Endothelial cell of umbilical vein (primary cell): ENCODE results near the gene CTNNB1. TPM values are rescaled to one million over a fixed set of nuclear protein-coding genes. Genes with fewer than 3 reads are reported as not detected.

ENCODE experiments used
- BruUV-seq: library from RNA; stranded (reverse); fragments of 400-500 nt; replicated peaks from 2 replicates; lab custom pipeline; 2021; lab: Mats Ljungman, UMichigan
- CTCF ChIA-PET: fragments of 300-600, 350-600 bp; sonication (Branson Sonifier 250); formaldehyde crosslinking; loops from one replicate; lab custom pipeline; 2021; ENCODE audit warnings: antibody characterized with exemption, inconsistent platforms; lab: Charles Lee
- POLR2A ChIA-PET: fragments of 300-600, 350-600 bp; sonication (Branson Sonifier 250); formaldehyde crosslinking; loops from one replicate; lab custom pipeline; 2021; ENCODE audit warnings: antibody characterized with exemption, inconsistent platforms; lab: Charles Lee
- DNase-seq: peaks from one replicate; pipeline ENCODE4 v3.0.0-alpha.2; 2011; ENCODE audit warnings: low read depth, low spot score
- FAIRE-seq: peaks from 2 replicates; lab custom pipeline; 2011; peaks lifted over from hg19 to GRCh38; lab: Jason Lieb, UNC
- H2AFZ ChIP-seq: 2 replicates; pipeline ENCODE4 v1.6.0; 2012; ENCODE audit warnings: low read depth, low read length, control low read depth, inconsistent platforms
- H3K27ac ChIP-seq: 2 replicates; pipeline ENCODE4 v1.5.1; 2011; ENCODE audit warnings: low read depth, mild to moderate bottlenecking, control low read depth, low read length, moderate library complexity; ENCODE audit not compliant: insufficient read depth
- H3K27me3 ChIP-seq, 2 experiments: 2 replicates each; pipeline versions ENCODE4 v1.6.0 to v1.6.1; 2011; ENCODE audit warnings: low read length in 2 of 2, mixed read lengths in 1 of 2; ENCODE audit not compliant: control insufficient read depth in 2 of 2, insufficient read depth in 2 of 2
- H3K36me3 ChIP-seq, 2 experiments: 2 replicates in 1 of 2; 3 replicates in 1 of 2; pipeline ENCODE4 v1.5.1; 2011; ENCODE audit warnings: low read length in 2 of 2, mild to moderate bottlenecking in 1 of 2, moderate library complexity in 1 of 2; ENCODE audit not compliant: control insufficient read depth in 2 of 2, insufficient read depth in 2 of 2; ENCODE audit errors: extremely low read depth in 1 of 2
- H3K4me1 ChIP-seq: 3 replicates; pipeline ENCODE4 v1.5.1; 2011; ENCODE audit warnings: mild to moderate bottlenecking, low read length; ENCODE audit not compliant: control insufficient read depth, insufficient read depth; ENCODE audit errors: extremely low read depth
- H3K4me2 ChIP-seq: 2 replicates; pipeline ENCODE4 v1.6.1; 2011; ENCODE audit warnings: low read length, control low read depth, mixed read lengths; ENCODE audit not compliant: insufficient read depth
- H3K4me3 ChIP-seq, 3 experiments: fragments of 200-600 bp in 1 of 3; sonication (generic), shearing (Covaris generic) in 1 of 3; replicated peaks in 1 of 3; 2 replicates each; pipeline ENCODE4 v1.5.1; 2011 to 2016; ENCODE audit warnings: control low read depth in 3 of 3, low read length in 3 of 3, mild to moderate bottlenecking in 2 of 3, inconsistent platforms in 1 of 3, low read depth in 1 of 3, moderate library complexity in 1 of 3; ENCODE audit not compliant: insufficient read depth in 1 of 3
- H3K79me2 ChIP-seq: 2 replicates; pipeline ENCODE4 v1.6.0; 2012; ENCODE audit warnings: low read length, inconsistent platforms; ENCODE audit not compliant: control insufficient read depth, insufficient read depth
- H3K9ac ChIP-seq: replicated peaks from 2 replicates; pipeline ENCODE3; 2011; ENCODE audit warnings: low read length, control low read depth; ENCODE audit not compliant: insufficient read depth; ENCODE audit errors: extremely low read depth
- H3K9me1 ChIP-seq: replicated peaks from 3 replicates; pipeline ENCODE4 v1.6.0; 2011; ENCODE audit warnings: mild to moderate bottlenecking, low read length; ENCODE audit not compliant: control insufficient read depth, insufficient read depth; ENCODE audit errors: extremely low read depth
- H3K9me3 ChIP-seq: replicated peaks from 2 replicates; pipeline ENCODE4 v1.5.1; 2012; ENCODE audit warnings: low read length, inconsistent platforms; ENCODE audit not compliant: control insufficient read depth, insufficient read depth
- H4K20me1 ChIP-seq: replicated peaks from 2 replicates; pipeline ENCODE3; 2011; ENCODE audit warnings: mild to moderate bottlenecking, low read length; ENCODE audit not compliant: control insufficient read depth, insufficient read depth; ENCODE audit errors: extremely low read depth
- EZH2 ChIP-seq: IDR thresholded peaks from 2 replicates; pipeline ENCODE4 v1.6.1; 2012; ENCODE audit warnings: borderline replicate concordance, low read depth, mild to moderate bottlenecking, moderate library complexity, low read length, inconsistent platforms; ENCODE audit not compliant: severe bottlenecking
- FOS ChIP-seq: IDR thresholded peaks from 2 replicates; pipeline ENCODE4 v1.6.1; 2011; ENCODE audit warnings: mild to moderate bottlenecking, low read length, moderate library complexity, borderline replicate concordance; ENCODE audit not compliant: insufficient read depth
- GATA2 ChIP-seq: IDR thresholded peaks from 2 replicates; pipeline ENCODE4 v1.7.0; 2011; ENCODE audit warnings: low read depth, mild to moderate bottlenecking, moderate library complexity, mixed read lengths, low read length; ENCODE audit not compliant: insufficient read length, insufficient read depth
- JUN ChIP-seq: IDR thresholded peaks from 2 replicates; pipeline ENCODE4 v1.6.1; 2011; ENCODE audit warnings: borderline replicate concordance, low read depth; ENCODE audit not compliant: insufficient read length, insufficient read depth
- MYC ChIP-seq: IDR thresholded peaks from one replicate; pipeline ENCODE4 v1.6.1; 2011; ENCODE audit warnings: mild to moderate bottlenecking, low read depth, low read length
- POLR2A ChIP-seq: IDR thresholded peaks from 2 replicates; pipeline ENCODE4 v1.6.1; 2012; ENCODE audit warnings: low read depth, mild to moderate bottlenecking, control low read depth, low read length
- POLR2AphosphoS5 ChIP-seq: IDR thresholded peaks from 2 replicates; pipeline ENCODE4 v1.6.1; 2012; ENCODE audit warnings: low read depth, mild to moderate bottlenecking, control low read depth, low read length, moderate library complexity; ENCODE audit not compliant: insufficient read depth
- dilution Hi-C: fragments of 300-500 bp; cut with MboI; formaldehyde crosslinking; loops from one replicate; pipeline ENCODE4 v1.15.0; 2019; ENCODE audit warnings: low sequenced_read_pairs; ENCODE audit not compliant: extremely low pct_ligation_motif_present
- intact Hi-C: fragments of 100-400 bp; cut with micrococcal nuclease; formaldehyde crosslinking; loops from one replicate; pipeline ENCODE4 v1.10.0; 2022
- polyA plus RNA-seq, 4 experiments: library from polyadenylated mRNA; depleted of rRNA in 3 of 4; stranded (reverse) in 3 of 4; unstranded in 1 of 4; fragments of >200 nt; gene quantifications; 2 replicates each; pipeline versions ENCODE4 v1.2.1 to v1.2.3, GENCODE V29; 2011 to 2012; ENCODE audit warnings: missing spikeins in 1 of 4
- total RNA-seq: library from RNA; stranded (reverse); gene quantifications from 2 replicates; pipeline ENCODE4 v1.2.3, GENCODE V29; 2021
- TF ChIP-seq, protein P1 (sequence below): IDR thresholded peaks from 2 replicates; pipeline ENCODE4 v1.6.1; 2011; ENCODE audit not compliant: insufficient read depth, insufficient read length
- TF ChIP-seq, protein P2 (sequence below), 2 donors: IDR thresholded peaks; 1 replicate in 1 of 2; 2 replicates in 1 of 2; pipeline ENCODE4 v1.5.1; 2011; ENCODE audit warnings: low read length in 2 of 2, mild to moderate bottlenecking in 2 of 2, moderate library complexity in 2 of 2, control low read depth in 1 of 2, inconsistent platforms in 1 of 2, low read depth in 1 of 2; ENCODE audit not compliant: insufficient read depth in 1 of 2; ENCODE audit errors: extremely low read depth in 1 of 2

Gene CTNNB1
- total and polyA plus RNA-seq, 2 donors (not counting 3 experiments of a cell fraction or from before 2014, with no cell fraction given) = 513 to 906 TPM

DNA sequence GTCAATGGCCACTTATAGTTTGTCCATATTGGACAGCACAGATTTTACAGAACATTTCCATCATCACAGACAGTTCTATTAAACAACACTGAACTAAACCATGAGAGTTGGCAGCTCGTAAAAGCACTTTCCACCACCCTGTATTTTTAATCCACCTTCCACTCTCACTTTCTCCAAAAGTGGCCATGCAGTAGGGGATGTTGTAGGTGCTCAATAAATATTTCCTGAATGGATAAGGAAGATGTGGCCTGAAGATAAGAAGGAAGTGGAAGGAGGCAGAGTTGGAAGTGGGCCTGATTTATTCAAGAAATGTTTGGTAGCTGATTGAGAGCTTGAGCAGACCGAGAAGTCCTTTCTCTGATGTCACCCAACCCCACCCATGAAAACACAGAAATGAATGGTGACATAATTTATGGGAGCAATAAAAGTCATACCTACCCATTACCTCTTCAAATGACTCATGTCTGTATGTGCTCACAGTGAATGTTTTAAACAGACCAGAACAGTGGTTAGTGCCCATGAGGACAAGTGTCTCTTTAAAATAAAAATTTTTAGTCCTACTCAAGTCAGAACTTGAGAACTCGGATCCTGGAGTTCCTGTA lies 39.6 kb upstream of the CTNNB1 start:
- H3K4me3 ChIP-seq = no peak overlapping the region
- H3K27ac ChIP-seq = no peak overlapping the region
- ChIA-PET POLR2A (no interaction called here), CTCF (no interaction called here)
- H3K79me2 ChIP-seq = no peaks in the 10 kb centered on the region
- H2AFZ ChIP-seq = no peak overlapping the region
- no peaks in the 10 kb centered on the region for H3K9me1 ChIP-seq
- dilution Hi-C loops = no loop called here
- H3K36me3 ChIP-seq = no peaks in the 10 kb centered on the region
- intact Hi-C loops = loop anchor here (2.0 to 5.0 kb wide), 2 partner anchors 38 to 189 kb away; partner anchors contain the start of gene CTNNB1
- no peaks in the 10 kb centered on the region for H3K9me3 ChIP-seq
- FAIRE-seq (no peak), DNase-seq (no peak)
- H3K27me3 ChIP-seq = no peaks in the 10 kb centered on the region
- H3K9ac ChIP-seq = no peak overlapping the region
- peaks cover 5% of the 10 kb centered on the region for H3K4me1 ChIP-seq
- BruUV-seq = no TSS peak
- H4K20me1 ChIP-seq = no peaks in the 10 kb centered on the region
- TF ChIP-seq POLR2AphosphoS5 (no peak), EZH2 (no peak), GATA2 (no peak), FOS (no peak), JUN (no peak)
- H3K4me2 ChIP-seq = no peak overlapping the region

DNA sequence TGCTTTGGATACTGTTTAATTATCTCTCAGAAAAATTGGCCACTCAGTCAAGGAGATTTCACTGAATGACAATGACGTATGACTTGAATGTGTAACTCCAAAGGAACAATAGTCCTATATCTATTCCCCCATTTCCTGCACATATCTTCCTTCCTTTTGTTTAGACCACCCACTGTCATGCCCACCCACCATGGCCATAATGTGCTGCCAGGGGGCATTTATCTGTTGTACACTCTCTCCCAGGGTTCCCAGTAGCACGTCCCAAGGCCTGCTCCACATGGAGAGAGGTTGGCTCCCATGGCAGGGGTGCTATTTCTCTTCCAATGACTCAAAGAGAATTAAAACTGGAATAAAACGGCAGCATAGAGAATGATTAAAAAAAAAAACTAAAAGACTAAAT lies 36.8 kb upstream of the CTNNB1 start:
- no peak for DNase-seq

More for the DNA sequence above, 36.8 kb upstream of the CTNNB1 start:
- dilution Hi-C loops (no loop called here), intact Hi-C loops (no loop called here)
- BruUV-seq = no TSS peak
- H3K9me3 ChIP-seq = no peaks in the 10 kb centered on the region
- H3K36me3 ChIP-seq = no peaks in the 10 kb centered on the region
- no peaks in the 10 kb centered on the region for H3K9me1 ChIP-seq
- H3K4me1 ChIP-seq = peaks cover 5% of the 10 kb centered on the region
- no peaks in the 10 kb centered on the region for H3K79me2 ChIP-seq
- ChIA-PET POLR2A (no interaction called here), CTCF (no interaction called here)
- H3K27ac ChIP-seq = no peak overlapping the region
- no peaks in the 10 kb centered on the region for H3K27me3 ChIP-seq
- no peaks in the 10 kb centered on the region for H4K20me1 ChIP-seq
- FAIRE-seq = no peak
- no peak overlapping the region for H2AFZ ChIP-seq
- TF ChIP-seq EZH2 (no peak), MYC (no peak), FOS (no peak), POLR2A (no peak), GATA2 (no peak), JUN (no peak), POLR2AphosphoS5 (no peak)
- TF ChIP-seq, protein P1, sequence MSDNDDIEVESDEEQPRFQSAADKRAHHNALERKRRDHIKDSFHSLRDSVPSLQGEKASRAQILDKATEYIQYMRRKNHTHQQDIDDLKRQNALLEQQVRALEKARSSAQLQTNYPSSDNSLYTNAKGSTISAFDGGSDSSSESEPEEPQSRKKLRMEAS = no peak
- TF ChIP-seq, protein P2, sequence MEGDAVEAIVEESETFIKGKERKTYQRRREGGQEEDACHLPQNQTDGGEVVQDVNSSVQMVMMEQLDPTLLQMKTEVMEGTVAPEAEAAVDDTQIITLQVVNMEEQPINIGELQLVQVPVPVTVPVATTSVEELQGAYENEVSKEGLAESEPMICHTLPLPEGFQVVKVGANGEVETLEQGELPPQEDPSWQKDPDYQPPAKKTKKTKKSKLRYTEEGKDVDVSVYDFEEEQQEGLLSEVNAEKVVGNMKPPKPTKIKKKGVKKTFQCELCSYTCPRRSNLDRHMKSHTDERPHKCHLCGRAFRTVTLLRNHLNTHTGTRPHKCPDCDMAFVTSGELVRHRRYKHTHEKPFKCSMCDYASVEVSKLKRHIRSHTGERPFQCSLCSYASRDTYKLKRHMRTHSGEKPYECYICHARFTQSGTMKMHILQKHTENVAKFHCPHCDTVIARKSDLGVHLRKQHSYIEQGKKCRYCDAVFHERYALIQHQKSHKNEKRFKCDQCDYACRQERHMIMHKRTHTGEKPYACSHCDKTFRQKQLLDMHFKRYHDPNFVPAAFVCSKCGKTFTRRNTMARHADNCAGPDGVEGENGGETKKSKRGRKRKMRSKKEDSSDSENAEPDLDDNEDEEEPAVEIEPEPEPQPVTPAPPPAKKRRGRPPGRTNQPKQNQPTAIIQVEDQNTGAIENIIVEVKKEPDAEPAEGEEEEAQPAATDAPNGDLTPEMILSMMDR (IDR thresholded peaks at IDR 0.05; ENCODE audit: extremely low read depth in 1 of 2, insufficient read depth in 1 of 2, low read depth in 1 of 2, low read length in 2 of 2) = no peak
- no peak overlapping the region for H3K9ac ChIP-seq
- no peak overlapping the region for H3K4me3 ChIP-seq
- H3K4me2 ChIP-seq = no peak overlapping the region
